ENCODE data around the gene GPR17.

Gene GPR17

GRCh38 chr2:127615511-127616166, 30.3 kb upstream of the GPR17 start:
- no peak for DNase-seq

GRCh38 chr2:127618551-127619202, 27.3 kb upstream of the GPR17 start:
- no peak for DNase-seq

- no peak for DNase-seq
Measured at GRCh38 chr2:127619203-127619590, 26.8 kb upstream of the GPR17 start.

GRCh38 chr2:127619877-127620705, 25.9 kb upstream of the GPR17 start:
- no peak for DNase-seq

GRCh38 chr2:127620866-127621265, 25.1 kb upstream of the GPR17 start:
- DNase-seq, result no peak

- DNase-seq, result no peak
Measured at GRCh38 chr2:127621981-127622431, 23.9 kb upstream of the GPR17 start.

GRCh38 chr2:127622561-127623387, 23.2 kb upstream of the GPR17 start:
- no peak for DNase-seq

GRCh38 chr2:127623388-127624319, 22.3 kb upstream of the GPR17 start:
- no peak for DNase-seq

- DNase-seq, result no peak
Measured at GRCh38 chr2:127624320-127624755, 21.6 kb upstream of the GPR17 start.

- no peak for DNase-seq
Measured at GRCh38 chr2:127624756-127625571, 21.0 kb upstream of the GPR17 start.

- no peak for DNase-seq
Measured at GRCh38 chr2:127625572-127625951, 20.4 kb upstream of the GPR17 start.

- no peak for DNase-seq
Measured at GRCh38 chr2:127626175-127626574, 19.8 kb upstream of the GPR17 start.

GRCh38 chr2:127626917-127627739, 18.8 kb upstream of the GPR17 start:
- no peak for DNase-seq

- DNase-seq, result no peak
Measured at GRCh38 chr2:127627740-127628571, 18.0 kb upstream of the GPR17 start.

- DNase-seq, result no peak
Measured at GRCh38 chr2:127628767-127629614, 17.0 kb upstream of the GPR17 start.

GRCh38 chr2:127629637-127630036, 16.3 kb upstream of the GPR17 start:
- no peak for DNase-seq

- no peak for DNase-seq
Measured at GRCh38 chr2:127630096-127630863, 15.7 kb upstream of the GPR17 start.

All from NCI-H1105 (cell line).